Lower lobe of right lung (tissue), 2 donors: ENCODE measurements around the gene ZNF341. TPM values are rescaled to one million over a fixed set of nuclear protein-coding genes. Genes with fewer than 3 reads are reported as not detected.
A peak's percentile ranks its signal among the peaks of the same experiment; 100 is the strongest.

Source experiments
- ATAC-seq, 2 donors: fragments of 200-7000 bp; cut with Tn5 transposase; one replicate each; pipeline ENCODE4 v1.9.1; 2020 to 2022; ENCODE audit warnings: mild to moderate bottlenecking in 2 of 2, moderate library complexity in 2 of 2
- DNase-seq: peaks from one replicate; pipeline ENCODE4 v3.0.0-alpha.2; 2020
- H3K27ac ChIP-seq: fragments of 200-600 bp; one replicate; pipeline ENCODE4 v1.8.0; 2022
- H3K27me3 ChIP-seq: fragments of 200-600 bp; one replicate; pipeline ENCODE4 v1.8.0; 2022; ENCODE audit warnings: low read depth
- H3K36me3 ChIP-seq: fragments of 200-600 bp; one replicate; pipeline ENCODE4 v1.8.0; 2022; ENCODE audit warnings: mild to moderate bottlenecking
- H3K4me1 ChIP-seq: fragments of 200-600 bp; one replicate; pipeline ENCODE4 v1.8.0; 2022
- H3K4me3 ChIP-seq: fragments of 200-600 bp; one replicate; pipeline ENCODE4 v1.8.0; 2022; ENCODE audit warnings: mild to moderate bottlenecking
- H3K9me3 ChIP-seq: fragments of 200-600 bp; one replicate; pipeline ENCODE4 v1.8.0; 2022
- CTCF ChIP-seq: fragments of 200-600 bp; IDR thresholded peaks from one replicate; pipeline ENCODE4 v1.8.0; 2022; ENCODE audit warnings: antibody characterized with exemption, mild to moderate bottlenecking
- intact Hi-C: fragments of 100-400 bp; cut with DNase I; formaldehyde crosslinking; loops from one replicate; pipeline ENCODE4 v1.11.0; 2022
- total RNA-seq: library from RNA; stranded (reverse); fragmentation: NEBNext Ultra II Directional; extraction: Animal tissue kit (Norgen Biotek cat#: 25700); gene quantifications from one replicate; pipeline ENCODE4 v1.2.1, GENCODE V29; 2021
- donor health status: DM: no; HTN: yes; CAD: no; lungs with severe emphysema.

ZNF341 gene
- total RNA-seq, 1 donor from 2014 or later, result 5.6 TPM

- no peak for TF ChIP-seq CTCF
- Histone ChIP-seq H3K4me3 (no peak overlapping the region), H3K9me3 (no peaks in the 10 kb centered on the region), H3K4me1 (peaks cover 12% of the 10 kb centered on the region), H3K36me3 (no peaks in the 10 kb centered on the region), H3K27ac (no peak overlapping the region), H3K27me3 (no peaks in the 10 kb centered on the region)
- ATAC-seq (no peak), DNase-seq (no peak)
- intact Hi-C loops, result no loop called here
Measured at GRCh38 chr20:33728463-33728862, 3.3 kb upstream of the ZNF341 start.

GRCh38 chr20:33729101-33729500 is 2.7 kb upstream of the ZNF341 start:
- no peaks in the 10 kb centered on the region for H3K27me3 ChIP-seq
- H3K36me3 ChIP-seq, result no peaks in the 10 kb centered on the region
- H3K9me3 ChIP-seq, result no peaks in the 10 kb centered on the region
- H3K4me1 ChIP-seq, result peaks cover 18% of the 10 kb centered on the region
- H3K27ac ChIP-seq, result no peak overlapping the region
- ATAC-seq (no peak), DNase-seq (no peak)
- TF ChIP-seq CTCF, result no peak
- no peak overlapping the region for H3K4me3 ChIP-seq
- intact Hi-C loops, result no loop called here

GRCh38 chr20:33730946-33731692 is 677 bp upstream of the ZNF341 start:
- Histone ChIP-seq H3K9me3 (peaks cover 2% of the 10 kb centered on the region), H3K27me3 (no peaks in the 10 kb centered on the region), H3K4me3 (peak overlapping the region; percentile 62), H3K27ac (peak overlapping the region; percentile 92), H3K4me1 (peaks cover 26% of the 10 kb centered on the region), H3K36me3 (no peaks in the 10 kb centered on the region)
- ATAC-seq (no peak), DNase-seq (no peak)
- intact Hi-C loops, result no loop called here
- no peak for TF ChIP-seq CTCF

GRCh38 chr20:33732166-33732970 is 572 bp downstream of the ZNF341 start:
- H3K27ac ChIP-seq, result peak overlapping the region; percentile 92
- intact Hi-C loops, result no loop called here

More at GRCh38 chr20:33732166-33732970, 572 bp downstream of the ZNF341 start:
- H3K9me3 ChIP-seq, result peaks cover 14% of the 10 kb centered on the region
- no peaks in the 10 kb centered on the region for H3K27me3 ChIP-seq
- H3K4me3 ChIP-seq, result peak overlapping the region; percentile 62
- peaks cover 26% of the 10 kb centered on the region for H3K4me1 ChIP-seq
- DNase-seq (peak; percentile 93), ATAC-seq (peak; percentile 86 to 93)
- peak; percentile 14 for TF ChIP-seq CTCF
- H3K36me3 ChIP-seq, result no peaks in the 10 kb centered on the region
